CD14-positive monocyte (primary cell): Measurements from ENCODE around the gene FNDC3A. TPM values are rescaled to one million over a fixed set of nuclear protein-coding genes. Genes with fewer than 3 reads are reported as not detected.

Experiments used
- DNase-seq, 3 donors: peaks; one replicate each; pipeline ENCODE4 v3.0.0-alpha.2; 2011 to 2022
- H2AFZ ChIP-seq: 2 replicates; pipeline ENCODE4 v1.6.0; 2012; ENCODE audit warnings: mild to moderate bottlenecking, low read depth, low read length, inconsistent platforms; ENCODE audit not compliant: insufficient read depth, poor library complexity, severe bottlenecking
- H3K27ac ChIP-seq, 2 donors: 1 replicate in 1 of 2; 2 replicates in 1 of 2; pipeline ENCODE4 v1.5.1; 2012 to 2013; ENCODE audit warnings: low read length in 2 of 2, control low read depth in 1 of 2, inconsistent platforms in 1 of 2, low read depth in 1 of 2, mild to moderate bottlenecking in 1 of 2
- H3K27me3 ChIP-seq, 2 donors: one replicate each; pipeline versions ENCODE4 v1.6.0 to v1.6.1; 2011 to 2013; ENCODE audit warnings: low read length in 2 of 2; ENCODE audit not compliant: control insufficient read depth in 2 of 2, insufficient read depth in 2 of 2
- H3K36me3 ChIP-seq, 2 donors: replicated peaks in 1 of 2; 1 replicate in 1 of 2; 2 replicates in 1 of 2; pipeline versions ENCODE4 v1.5.1 to v1.6.1; 2012 to 2013; ENCODE audit warnings: low read length in 2 of 2, control low read depth in 1 of 2, inconsistent platforms in 1 of 2, mild to moderate bottlenecking in 1 of 2; ENCODE audit not compliant: insufficient read depth in 2 of 2, control insufficient read depth in 1 of 2
- H3K4me1 ChIP-seq, 2 donors: 1 replicate in 1 of 2; 2 replicates in 1 of 2; pipeline versions ENCODE4 v1.5.1 to v1.6.1; 2012 to 2013; ENCODE audit warnings: low read length in 2 of 2, control low read depth in 1 of 2, inconsistent platforms in 1 of 2, mild to moderate bottlenecking in 1 of 2, moderate library complexity in 1 of 2; ENCODE audit not compliant: insufficient read depth in 2 of 2, control insufficient read depth in 1 of 2
- H3K4me2 ChIP-seq: replicated peaks from 2 replicates; pipeline ENCODE3; 2012; ENCODE audit warnings: low read length, moderate library complexity, mild to moderate bottlenecking; ENCODE audit not compliant: poor library complexity, severe bottlenecking; ENCODE audit errors: extremely low read depth
- H3K4me3 ChIP-seq, 3 experiments: fragments of 200-600 bp in 1 of 3; sonication (generic) in 1 of 3; replicated peaks in 1 of 3; 1 replicate in 2 of 3; 2 replicates in 1 of 3; pipeline ENCODE4 v1.5.1; 2011 to 2013; ENCODE audit warnings: low read length in 3 of 3, mild to moderate bottlenecking in 3 of 3, control low read depth in 2 of 3, low read depth in 2 of 3, inconsistent platforms in 1 of 3, moderate library complexity in 1 of 3
- H3K79me2 ChIP-seq: 2 replicates; pipeline ENCODE4 v1.6.0; 2012; ENCODE audit warnings: mild to moderate bottlenecking, control low read depth, inconsistent platforms, low read length, moderate library complexity; ENCODE audit not compliant: insufficient read depth
- H3K9ac ChIP-seq: 2 replicates; pipeline ENCODE4 v1.6.0; 2017; ENCODE audit warnings: low read length, mild to moderate bottlenecking; ENCODE audit not compliant: insufficient read depth, poor library complexity, severe bottlenecking
- H3K9me3 ChIP-seq, 2 donors: replicated peaks in 1 of 2; 1 replicate in 1 of 2; 2 replicates in 1 of 2; pipeline versions ENCODE4 v1.5.1 to v1.6.1; 2012 to 2013; ENCODE audit warnings: low read length in 2 of 2, control low read depth in 1 of 2; ENCODE audit not compliant: control insufficient read depth in 1 of 2, insufficient read depth in 1 of 2
- H4K20me1 ChIP-seq: 2 replicates; pipeline ENCODE4 v1.6.0; 2012; ENCODE audit warnings: mild to moderate bottlenecking, low read length, control low read depth, moderate library complexity; ENCODE audit not compliant: insufficient read depth
- H3K27ac Mint-ChIP-seq, 7 donors: one replicate each; pipeline ENCODE4 v1.8.0; 2020; ENCODE audit warnings: mild to moderate bottlenecking in 7 of 7, mixed read lengths in 7 of 7, moderate library complexity in 6 of 7, inconsistent platforms in 2 of 7
- H3K27me3 Mint-ChIP-seq, 3 donors: one replicate each; pipeline ENCODE4 v1.8.0; 2021 to 2022; ENCODE audit warnings: low read depth in 3 of 3, mild to moderate bottlenecking in 3 of 3, mixed read lengths in 3 of 3, moderate library complexity in 3 of 3, inconsistent platforms in 1 of 3
- H3K36me3 Mint-ChIP-seq, 2 donors: one replicate each; pipeline ENCODE4 v1.8.0; 2020; ENCODE audit warnings: mixed read lengths in 2 of 2, inconsistent platforms in 1 of 2, mild to moderate bottlenecking in 1 of 2
- H3K4me1 Mint-ChIP-seq: one replicate; pipeline ENCODE4 v1.8.0; 2020; ENCODE audit warnings: mild to moderate bottlenecking, mixed read lengths
- H3K4me3 Mint-ChIP-seq, 2 donors: one replicate each; pipeline ENCODE4 v1.8.0; 2020; ENCODE audit warnings: mild to moderate bottlenecking in 2 of 2, mixed read lengths in 2 of 2, moderate library complexity in 1 of 2
- H3K9me3 Mint-ChIP-seq, 7 donors: one replicate each; pipeline ENCODE4 v1.8.0; 2020 to 2022; ENCODE audit warnings: mixed read lengths in 7 of 7, mild to moderate bottlenecking in 6 of 7, moderate library complexity in 6 of 7, inconsistent platforms in 2 of 7
- CTCF ChIP-seq: fragments of 200-600 bp; IDR thresholded peaks from one replicate; pipeline ENCODE4 v1.8.0; 2022; ENCODE audit warnings: antibody characterized with exemption, mild to moderate bottlenecking
- WGBS: methylation state at CpG from one replicate; pipeline ENCODE4 v1.1.5; 2013; ENCODE audit warnings: missing lambda C conversion rate; ENCODE audit not compliant: insufficient coverage; 5-methylcytosine and 5-hydroxymethylcytosine counted together
- intact Hi-C, 2 donors: fragments of 100-400 bp; cut with micrococcal nuclease; formaldehyde crosslinking; loops; one replicate each; pipeline versions ENCODE4 v1.15.0 to v1.15.1; 2023
- polyA minus RNA-seq: library from RNA; depleted of rRNA, polyadenylated mRNA; stranded (reverse); fragments of >200 nt; gene quantifications from 2 replicates; pipeline ENCODE4 v1.2.3, GENCODE V29; 2012
- polyA plus RNA-seq, 3 donors: library from polyadenylated mRNA; depleted of rRNA in 1 of 3; unstranded in 2 of 3; stranded (reverse) in 1 of 3; fragments of 300-500 nt in 2 of 3; fragments of >200 nt in 1 of 3; fragmentation: Illumina TruSeq in 2 of 3; gene quantifications; 1 replicate in 2 of 3; 2 replicates in 1 of 3; pipeline ENCODE4 v1.2.3, GENCODE V29; 2012 to 2021
- total RNA-seq, 12 experiments: library from RNA in 1 of 12; stranded (reverse) in 1 of 12; fragments of 120-200 nt in 1 of 12; gene quantifications; one replicate each; pipeline ENCODE4 v1.2.4 and lab custom pipeline; 2013 to 2026; ENCODE audit warnings: mixed read lengths in 6 of 12, inconsistent platforms in 1 of 12

The FNDC3A gene
- 30.1 TPM for total RNA-seq (2013)
- polyA plus RNA-seq = 10 to 100 TPM in 2 of 3 donors, 1 to 10 TPM in 1; 8.3 to 27.0 (median 12.0) TPM
- 17.5 and 22.5 TPM in 2 replicates for polyA minus RNA-seq
- total RNA-seq (lab: John Stamatoyannopoulos, UW) = 103 to 485 (median 205) reads per million in 11 experiments

GRCh38 chr13:48975856-48976575 is at the start of gene FNDC3A:
Gene FNDC3A, plus strand, starts transcription at chr13:48975912. Its CDS starts 30,279 bp downstream, at chr13:49006191.
- Histone ChIP-seq H3K36me3 (no peaks in the 10 kb centered on the region), H3K4me1 (peaks cover 40 to 51% of the 10 kb centered on the region in 2 donors), H3K4me2 (peak within 1 kb of the TSS; percentile 70), H3K79me2 (peaks cover 45% of the 10 kb centered on the region), H4K20me1 (peaks cover 39% of the 10 kb centered on the region), H3K27ac (peak within 1 kb of the TSS; percentile 96 to 99), H3K4me3 (peak within 1 kb of the TSS; percentile 80 to 97 (median 92)), H2AFZ (peak within 1 kb of the TSS; percentile 84), H3K9me3 (peaks cover 13 to 28% of the 10 kb centered on the region in 2 donors), H3K27me3 (no peaks in the 10 kb centered on the region), H3K9ac (peak within 1 kb of the TSS; percentile 93)
- TF ChIP-seq CTCF = no peak
- H3K9me3 Mint-ChIP-seq = peaks cover 25 to 37% (median 32%) of the 10 kb centered on the region in 7 donors
- no peaks in the 10 kb centered on the region for H3K27me3 Mint-ChIP-seq
- H3K27ac Mint-ChIP-seq = peak within 1 kb of the TSS; percentile 96 to 99 (median 99)
- H3K4me1 Mint-ChIP-seq = peaks cover 34% of the 10 kb centered on the region
- peak; percentile 80 to 88 (median 82) for DNase-seq
- WGBS = under 1% methylated on average over 84 of the region's 86 CpGs
- peaks cover 5 to 27% of the 10 kb centered on the region in 2 donors for H3K36me3 Mint-ChIP-seq
- H3K4me3 Mint-ChIP-seq = peak within 1 kb of the TSS; percentile 95 to 96
- intact Hi-C loops = loop anchor here (5.0 to 10.0 kb wide), 2 partner anchors 71 to 74 kb away; no protein-coding TSS in a partner anchor

GRCh38 chr13:48928757-48929430 is 46.8 kb upstream of the FNDC3A start:
- Histone ChIP-seq H3K4me1 (no peaks in the 10 kb centered on the region), H3K36me3 (no peaks in the 10 kb centered on the region), H4K20me1 (no peaks in the 10 kb centered on the region), H3K9me3 (no peaks in the 10 kb centered on the region), H3K4me3 (no peak overlapping the region), H3K9ac (no peak overlapping the region), H3K79me2 (no peaks in the 10 kb centered on the region), H3K27me3 (no peaks in the 10 kb centered on the region), H3K4me2 (no peak overlapping the region), H3K27ac (no peak overlapping the region), H2AFZ (no peak overlapping the region)
- Mint-ChIP-seq H3K36me3 (no peaks in the 10 kb centered on the region), H3K4me3 (no peak overlapping the region), H3K4me1 (peaks cover 1% of the 10 kb centered on the region), H3K27me3 (no peaks in the 10 kb centered on the region), H3K27ac (no peak overlapping the region), H3K9me3 (peaks cover 2 to 13% (median 11%) of the 10 kb centered on the region in 7 donors)
- TF ChIP-seq CTCF = no peak
- 80% methylated on average over 3 of the region's 5 CpGs for WGBS
- no peak for DNase-seq
- intact Hi-C loops = no loop called here
